Left renal cortex interstitium (tissue), 4 donors: Measurements from ENCODE around the gene ASAP3. TPM values are rescaled to one million over a fixed set of nuclear protein-coding genes. Genes with fewer than 3 reads are reported as not detected.

Experiments
- DNase-seq, 4 donors: peaks; one replicate each; pipeline ENCODE4 v3.0.0-alpha.2; 2013; ENCODE audit warnings: low read depth in 4 of 4, low spot score in 2 of 4, missing footprints in 1 of 4
- polyA plus RNA-seq, 4 donors: library from polyadenylated mRNA; unstranded; fragments of 120-200 nt; gene quantifications; one replicate each; pipeline ENCODE4 v1.2.1, GENCODE V29; 2013; ENCODE audit not compliant: insufficient read length in 4 of 4

ASAP3 gene
- polyA plus RNA-seq, 4 donors: 34.5 to 42.1 (median 38.2) TPM

DNA sequence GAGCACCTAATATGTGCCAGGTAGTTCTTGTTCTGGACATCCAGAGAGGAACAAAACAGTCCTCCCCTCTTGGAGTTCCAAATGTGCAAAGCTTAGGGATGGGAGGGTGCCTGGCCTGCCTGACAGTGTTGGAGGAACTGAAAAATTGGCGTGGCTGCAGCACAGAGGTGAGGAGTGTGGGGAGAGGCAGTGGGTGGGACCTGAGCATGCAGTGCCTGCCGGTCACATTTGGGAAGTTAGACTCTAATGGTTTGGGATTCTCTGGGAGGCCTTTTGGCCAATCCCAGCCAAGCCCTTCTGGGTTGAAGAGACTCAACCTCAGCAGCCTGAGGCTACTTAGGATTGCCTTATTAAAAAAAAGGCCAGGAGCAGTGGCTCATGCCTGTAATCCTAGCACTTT is 57.2 kb downstream of the ASAP3 start:
- DNase-seq: no peak

- DNase-seq: no peak
Observed at GRCh38 chr1:23425193-23425494, 58.8 kb downstream of the ASAP3 start.

DNA sequence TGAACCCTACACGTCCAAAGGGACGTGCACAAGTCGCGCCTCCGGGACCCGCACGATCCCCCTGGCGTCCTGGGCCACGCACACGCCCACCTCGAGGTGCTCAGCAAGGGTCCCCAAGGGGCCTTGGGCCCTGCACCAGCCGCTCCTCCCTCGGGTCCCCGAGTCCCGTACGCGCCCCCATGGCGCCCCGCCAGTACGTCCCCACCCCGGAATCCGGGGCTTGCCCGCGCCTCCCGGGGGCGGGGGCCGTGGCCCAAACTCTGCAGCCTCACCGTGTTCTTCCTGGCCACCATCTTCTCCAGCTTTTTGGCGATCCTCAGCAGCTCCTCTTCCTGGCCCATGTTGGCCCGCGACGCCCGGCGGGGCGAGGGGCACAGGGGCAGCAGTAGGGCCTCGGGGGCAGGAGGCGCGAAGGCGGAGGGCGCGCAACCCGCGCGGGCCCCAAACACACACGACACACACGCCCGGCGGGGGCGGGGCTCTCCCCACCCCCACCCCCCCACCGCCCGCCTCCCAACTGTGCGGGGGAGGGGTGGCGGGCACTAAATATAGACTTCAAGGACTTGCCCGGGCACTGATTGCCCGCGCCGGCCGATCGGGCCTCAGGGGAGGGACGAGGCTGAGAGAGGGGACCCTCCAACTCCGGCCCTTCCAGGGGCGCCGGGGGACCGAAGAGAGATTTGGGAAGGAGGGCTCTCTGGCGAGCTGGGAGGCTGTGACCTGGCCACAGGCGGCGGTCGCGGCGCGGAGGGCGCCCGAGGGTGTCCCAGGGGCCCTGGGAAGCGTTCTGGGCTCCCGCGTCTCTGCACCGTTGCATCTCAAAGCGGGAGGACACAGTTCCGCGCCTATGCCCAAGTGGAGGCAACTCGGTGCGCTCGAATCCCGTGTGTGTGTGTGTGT is 59.4 kb downstream of the ASAP3 start, which contains the start of gene TCEA3:
TCEA3 (minus strand) TSS at position 456 of the 900 bp plus-strand sequence; CDS start at position 341, 115 bp downstream.
- DNase-seq: no peak

DNA sequence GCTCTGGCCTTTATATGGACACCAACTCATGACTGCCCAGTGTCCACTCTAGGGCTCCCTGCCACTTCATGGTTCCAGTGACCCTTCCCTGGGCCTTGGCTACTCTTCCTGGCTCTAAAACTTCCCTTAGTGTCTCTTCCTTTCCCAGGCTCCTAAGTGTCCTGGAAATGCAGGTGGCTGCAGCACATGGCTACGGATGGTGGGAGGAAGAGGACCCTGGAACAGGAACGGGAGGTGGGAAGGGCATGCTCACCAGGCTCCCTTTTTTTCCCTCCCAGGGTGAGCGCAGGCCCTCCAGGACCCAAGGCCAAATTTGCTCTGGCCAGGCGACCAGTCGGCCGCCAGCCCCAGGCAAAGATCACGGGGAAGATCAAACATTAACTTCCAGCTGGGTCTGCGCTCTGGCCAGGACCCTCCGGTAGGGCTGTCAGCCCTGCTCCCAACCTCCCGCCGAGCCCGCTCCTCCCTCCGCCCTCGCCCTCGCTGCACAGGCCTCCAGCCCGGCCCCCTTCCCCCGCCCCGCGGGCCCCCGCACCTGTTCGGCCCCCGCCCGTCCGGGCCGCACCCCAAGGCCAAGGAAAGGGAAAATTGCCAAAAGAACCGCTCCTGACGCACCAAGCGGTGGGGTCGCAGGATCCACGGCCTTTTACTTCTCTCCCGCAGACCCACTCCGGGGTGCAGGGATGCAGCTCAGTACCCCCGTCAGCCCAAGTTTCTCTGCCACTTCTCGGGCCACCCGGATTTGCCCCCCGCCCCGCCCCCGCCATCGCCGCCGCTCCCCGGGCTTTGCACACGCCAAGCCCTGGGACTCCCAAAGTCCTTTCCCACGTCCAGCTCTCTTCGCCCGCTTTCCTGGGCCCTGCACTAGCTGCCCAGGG is 60.3 kb downstream of the ASAP3 start:
- peak in 1 of 4 donors; percentile 23 for DNase-seq

DNA sequence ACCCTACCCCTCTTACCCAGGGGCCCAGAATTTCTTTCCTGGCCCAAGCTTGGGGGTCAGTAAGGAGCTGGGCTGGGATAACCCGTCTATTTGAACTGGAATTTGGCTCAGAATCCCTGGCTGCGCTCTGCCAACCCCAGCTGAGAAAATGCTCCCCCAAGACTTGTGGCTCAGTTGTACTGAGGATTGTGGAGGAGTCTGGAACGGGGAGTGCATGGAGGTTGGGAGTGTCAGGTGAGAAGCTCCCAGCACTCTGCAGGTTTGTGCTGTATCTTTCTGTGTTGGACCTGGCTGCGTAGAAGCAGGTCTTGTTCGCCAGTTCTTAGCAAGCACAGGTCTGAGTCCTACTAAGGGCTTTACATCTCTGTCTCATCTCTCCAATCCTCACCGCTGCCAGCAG is 61.0 kb downstream of the ASAP3 start:
- DNase-seq: no peak

GRCh38 chr1:23422241-23422877 is 61.6 kb downstream of the ASAP3 start:
- DNase-seq: peak in 1 of 4 donors; percentile 45

DNA sequence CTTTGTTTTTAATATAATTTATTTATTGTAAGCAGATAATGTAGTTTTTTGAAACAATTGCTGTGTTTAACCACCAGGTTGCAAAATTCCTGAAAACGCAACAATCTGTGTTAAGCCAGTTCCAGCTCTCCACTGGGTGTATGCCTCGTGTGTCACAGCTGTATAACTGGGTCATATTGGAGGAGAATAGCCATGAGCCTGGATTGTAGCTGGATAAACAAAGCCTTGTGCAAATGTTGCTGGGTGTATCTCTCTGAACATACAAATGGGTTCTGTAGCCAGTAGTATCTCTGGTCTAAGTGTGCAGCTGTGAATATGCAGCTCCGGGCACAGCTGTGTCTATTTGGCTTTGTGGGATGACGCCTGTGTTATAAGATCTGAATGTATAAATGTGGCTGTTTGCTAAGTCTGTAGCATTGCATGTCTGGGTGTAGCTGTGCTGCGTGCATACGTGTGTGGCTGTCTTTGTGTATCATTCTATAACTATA is 62.2 kb downstream of the ASAP3 start:
- DNase-seq: no peak

DNA sequence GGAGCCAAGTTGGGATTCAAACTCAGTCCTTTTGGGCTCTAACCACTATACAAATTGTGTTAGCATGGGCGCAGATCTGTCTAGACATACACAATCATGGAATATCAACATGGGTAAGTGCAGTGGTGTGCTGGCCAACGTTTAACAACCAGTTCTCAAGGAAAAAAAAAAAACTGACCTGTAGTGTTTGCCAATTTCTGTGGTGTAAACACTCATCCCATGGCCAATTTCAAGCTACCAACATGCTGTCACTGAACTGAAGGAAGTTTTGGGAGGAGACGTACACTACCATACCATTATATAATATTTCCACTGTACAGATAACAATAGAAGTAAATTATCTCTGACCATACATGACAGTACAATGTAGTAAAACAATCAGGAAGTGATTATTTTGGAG is 62.6 kb downstream of the ASAP3 start:
- no peak for DNase-seq

GRCh38 chr1:23420778-23421177 is 63.2 kb downstream of the ASAP3 start:
- no peak for DNase-seq

- DNase-seq: no peak
Observed at GRCh38 chr1:23419180-23419579, 64.8 kb downstream of the ASAP3 start.

- DNase-seq: no peak
Observed at GRCh38 chr1:23417570-23417969, 66.4 kb downstream of the ASAP3 start.

DNA sequence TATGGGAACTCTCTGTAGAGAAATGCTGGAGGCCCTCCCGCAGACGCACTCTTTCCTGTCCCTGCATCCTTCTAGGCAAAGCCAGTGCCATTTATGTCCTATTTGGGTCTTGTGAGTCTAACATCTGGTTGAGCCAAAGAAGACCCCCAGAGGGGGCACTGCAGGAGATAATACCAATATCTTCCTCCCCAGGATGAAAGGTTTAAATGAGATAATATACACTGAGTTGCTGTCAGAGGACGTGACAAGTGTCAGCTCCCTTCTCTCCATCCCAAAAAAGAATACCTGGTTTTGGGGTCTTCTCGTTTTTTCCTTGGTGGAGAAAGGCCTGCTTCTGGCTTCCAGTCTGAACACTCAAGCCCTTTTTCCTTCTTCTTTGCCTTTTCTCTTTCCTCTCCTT is 67.0 kb downstream of the ASAP3 start:
- no peak for DNase-seq

DNA sequence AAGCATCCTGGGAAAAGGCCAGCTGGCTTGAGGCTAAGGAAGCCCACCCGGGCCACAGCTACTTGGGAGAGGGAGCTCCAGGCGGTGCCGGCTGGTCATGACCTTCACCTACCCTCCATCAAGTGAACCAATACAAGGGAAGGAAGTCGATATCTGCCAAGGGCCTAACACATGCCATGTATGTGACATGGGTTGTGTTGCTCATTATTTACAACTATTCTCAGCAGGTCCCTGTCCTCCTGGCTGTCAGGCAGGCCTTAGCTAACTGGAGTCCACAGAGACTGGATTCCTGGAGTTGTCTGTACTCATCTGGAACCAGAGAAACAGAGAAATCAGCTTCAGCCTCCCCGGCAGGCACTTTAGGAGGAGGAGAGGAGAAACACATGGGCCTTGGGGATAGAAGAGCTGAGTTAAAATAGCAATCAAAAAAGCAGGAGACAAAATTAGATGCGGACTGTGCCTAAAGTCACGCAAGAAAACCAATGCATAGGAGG is 75.1 kb downstream of the ASAP3 start:
- DNase-seq: no peak

- DNase-seq: no peak
Observed at GRCh38 chr1:23407016-23407630, 76.9 kb downstream of the ASAP3 start.

GRCh38 chr1:23405946-23406345 is 78.0 kb downstream of the ASAP3 start:
- no peak for DNase-seq

- DNase-seq: peak in 2 of 4 donors; percentile 63 to 66
Observed at GRCh38 chr1:23403735-23404486, 80.1 kb downstream of the ASAP3 start.

- no peak for DNase-seq
Observed at GRCh38 chr1:23403355-23403734, 80.6 kb downstream of the ASAP3 start.

DNA sequence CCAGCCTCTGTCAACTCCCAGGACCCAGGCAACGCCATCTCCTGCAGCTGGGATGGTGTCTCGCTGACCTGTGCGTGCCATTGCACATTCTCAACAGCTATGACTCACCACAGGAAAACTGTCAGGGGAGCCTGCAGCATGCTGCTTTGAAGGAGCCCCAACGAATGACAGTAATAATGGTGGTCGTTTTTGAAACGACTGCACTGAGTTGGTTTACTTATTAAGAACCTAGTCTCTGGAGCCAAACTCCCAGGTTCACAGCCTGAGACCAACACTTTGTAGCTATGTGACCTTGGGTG is 81.0 kb downstream of the ASAP3 start:
- DNase-seq: no peak

DNA sequence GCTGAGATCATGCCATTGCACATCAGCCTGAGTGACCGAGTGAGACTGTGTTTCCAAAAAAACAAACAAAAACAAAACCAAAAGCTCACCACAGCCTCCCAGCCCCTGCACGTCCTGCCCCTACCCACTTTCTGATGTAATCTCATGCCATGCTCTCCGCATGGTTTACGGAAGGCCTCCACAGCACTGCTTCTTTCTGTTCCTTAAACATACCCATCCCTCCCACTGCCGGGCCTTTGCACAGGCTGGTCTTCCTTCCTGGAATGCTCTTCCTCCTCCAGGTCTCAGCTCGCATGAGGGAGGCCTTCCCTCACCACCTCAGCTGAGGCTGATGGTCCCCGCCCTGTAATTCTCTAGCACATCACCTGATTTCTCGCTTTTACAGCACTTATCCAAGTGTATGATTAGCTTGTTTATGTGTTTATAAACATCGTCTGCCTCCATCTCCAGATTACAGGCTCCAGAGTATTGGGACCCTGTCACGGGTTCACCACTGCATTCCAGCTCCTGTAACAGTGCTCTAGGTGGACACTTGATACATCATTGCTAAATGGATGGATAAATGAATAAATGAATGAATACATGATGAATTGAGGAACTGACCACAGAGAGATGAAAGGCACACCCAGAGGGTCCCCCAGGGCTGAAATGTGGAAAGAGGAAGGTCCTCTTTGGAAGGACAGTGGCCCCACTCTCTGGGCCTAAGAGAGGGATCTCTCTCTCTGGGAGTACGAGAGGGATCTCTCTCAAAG is 81.5 kb downstream of the ASAP3 start:
- no peak for DNase-seq
